ENCODE data around the gene TRIM44.
"Not testable (repeated sequence)": the region's sequence is repeated elsewhere in the genome, so short reads cannot be mapped to it uniquely, and the experiment has no call there.

The TRIM44 gene

GRCh38 chr11:35633827-35634423, 28.6 kb upstream of the TRIM44 start:
- DNase-seq, result no peak

GRCh38 chr11:35635933-35636332, 26.6 kb upstream of the TRIM44 start:
- no peak for DNase-seq

DNA sequence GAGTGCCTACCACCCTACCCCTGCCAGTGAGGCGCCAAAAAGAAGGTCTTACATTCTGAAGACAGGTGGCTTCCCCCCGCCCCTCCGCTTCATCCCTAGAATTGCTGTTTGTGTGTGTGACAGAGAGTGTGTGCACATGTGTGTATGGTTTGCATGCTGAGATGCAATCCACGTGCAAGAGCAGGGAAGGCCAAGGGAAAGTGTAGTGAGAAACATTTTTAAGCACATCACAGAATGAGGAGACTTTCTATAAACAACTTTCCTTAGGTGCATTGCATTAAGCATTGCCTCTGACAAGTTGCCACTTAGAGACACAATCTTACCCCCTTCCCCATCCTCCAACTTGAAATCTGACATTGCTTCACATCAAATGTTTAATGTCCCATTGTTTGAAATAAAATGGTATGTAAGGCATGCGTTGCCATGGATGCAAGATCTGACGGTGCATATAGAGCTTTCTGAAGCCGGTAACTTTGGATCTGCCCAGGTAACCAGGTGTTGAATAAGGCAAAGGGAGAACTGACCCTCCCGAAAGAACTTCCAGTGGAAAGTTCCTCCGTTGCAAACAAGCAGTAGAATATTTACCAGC, 22.9 kb upstream of the TRIM44 start:
- no peak for DNase-seq

DNA sequence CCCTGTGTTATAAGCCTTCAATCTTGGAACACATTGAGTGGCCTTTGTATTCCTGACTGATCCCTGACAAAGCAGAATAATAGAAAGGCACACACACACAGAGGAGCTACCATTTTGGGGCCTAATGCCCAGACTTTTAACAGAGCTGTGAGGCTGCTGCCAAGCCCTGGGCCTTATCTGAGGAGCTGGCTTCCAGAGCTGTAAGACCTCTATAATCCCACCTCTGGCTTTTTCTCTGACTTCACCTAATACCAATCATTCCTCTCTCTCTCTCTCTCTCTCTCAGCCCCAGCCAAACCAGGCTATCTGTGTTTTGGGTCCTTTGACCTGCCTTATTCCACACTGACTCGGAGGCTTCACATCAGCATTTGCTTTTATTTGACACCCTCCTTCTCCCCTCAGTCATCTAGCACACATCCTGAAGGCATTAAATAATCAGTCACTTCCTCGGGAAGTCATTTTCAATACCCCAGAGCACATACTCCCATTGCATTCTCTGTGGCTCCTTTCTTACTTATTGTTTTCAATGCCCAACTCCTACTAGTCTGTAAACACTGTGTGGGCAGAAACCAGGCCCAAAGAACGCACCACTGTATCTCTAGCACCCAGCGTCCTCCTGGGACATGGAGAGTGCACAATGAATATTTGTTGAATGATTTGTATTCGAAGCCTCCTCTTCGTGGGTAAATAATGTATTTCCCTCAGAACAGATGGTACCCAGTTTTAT, 21.2 kb upstream of the TRIM44 start:
- DNase-seq, result no peak

GRCh38 chr11:35641964-35642363, 20.6 kb upstream of the TRIM44 start:
- DNase-seq, result no peak

- no peak for DNase-seq
Observed at GRCh38 chr11:35647421-35648093, 15.0 kb upstream of the TRIM44 start.

- DNase-seq, result no peak
Observed at GRCh38 chr11:35650006-35650405, 12.6 kb upstream of the TRIM44 start.

DNA sequence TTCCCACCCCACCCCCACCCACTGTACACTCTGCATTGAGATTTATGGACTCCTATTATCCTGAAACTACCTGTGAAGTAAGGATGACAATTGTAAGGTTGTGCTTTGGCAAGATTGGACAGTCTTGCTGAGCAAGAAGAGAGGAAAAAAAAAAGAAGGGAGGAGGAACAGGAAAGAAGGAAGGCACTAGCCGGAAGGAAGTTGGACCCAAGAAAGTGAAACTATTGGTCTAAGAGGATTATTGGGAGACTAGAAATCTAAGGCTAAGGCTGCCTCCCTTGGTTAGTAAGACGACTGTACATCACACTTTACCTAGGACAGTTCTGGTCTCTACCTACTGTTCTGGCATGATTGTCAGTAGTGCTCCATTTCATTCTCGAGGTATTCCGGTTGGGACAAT, 12.1 kb upstream of the TRIM44 start:
- DNase-seq, result no peak

DNA sequence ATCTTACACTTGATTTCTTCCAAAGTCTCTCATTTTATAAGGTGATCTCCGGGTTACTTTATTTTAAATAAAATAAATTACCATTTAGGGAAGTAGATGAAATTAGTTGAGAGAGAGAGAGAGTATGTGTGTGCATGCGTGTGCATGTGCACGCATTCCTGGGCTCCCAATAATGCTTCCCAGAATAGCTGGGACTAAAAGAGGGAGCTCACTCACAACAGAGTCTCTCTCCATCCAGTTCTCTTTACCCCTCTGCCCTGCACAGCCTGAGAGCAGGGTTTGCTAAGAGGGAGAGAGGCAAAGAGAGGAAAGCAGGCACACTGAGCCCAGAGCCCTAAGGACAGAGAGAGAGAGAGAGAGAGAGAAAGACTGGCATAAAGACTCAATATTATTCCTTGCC, 11.3 kb upstream of the TRIM44 start:
- DNase-seq, result no peak

DNA sequence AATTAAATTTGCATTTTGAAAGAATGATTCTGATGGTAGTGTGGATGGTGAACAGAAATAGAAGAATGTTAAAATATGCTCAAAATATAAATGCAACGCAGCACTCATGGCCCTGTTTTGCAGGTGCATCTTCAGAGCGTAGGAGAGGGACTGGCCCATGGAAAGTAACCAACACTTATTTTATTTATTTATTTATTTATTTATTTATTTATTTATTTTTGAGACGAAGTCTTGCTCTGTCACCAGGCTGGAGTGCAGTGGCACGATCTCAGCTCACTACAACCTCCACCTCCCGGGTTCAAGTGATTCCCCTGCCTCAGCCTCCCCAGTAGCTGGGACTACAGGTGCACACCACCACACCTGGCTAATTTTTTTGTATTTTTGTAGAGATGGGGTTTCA, 9.8 kb upstream of the TRIM44 start:
- not testable (repeated sequence) for DNase-seq

GRCh38 chr11:35654711-35655110, 7.9 kb upstream of the TRIM44 start:
- DNase-seq, result no peak

- DNase-seq, result no peak
Observed at GRCh38 chr11:35655254-35655653, 7.3 kb upstream of the TRIM44 start.

DNA sequence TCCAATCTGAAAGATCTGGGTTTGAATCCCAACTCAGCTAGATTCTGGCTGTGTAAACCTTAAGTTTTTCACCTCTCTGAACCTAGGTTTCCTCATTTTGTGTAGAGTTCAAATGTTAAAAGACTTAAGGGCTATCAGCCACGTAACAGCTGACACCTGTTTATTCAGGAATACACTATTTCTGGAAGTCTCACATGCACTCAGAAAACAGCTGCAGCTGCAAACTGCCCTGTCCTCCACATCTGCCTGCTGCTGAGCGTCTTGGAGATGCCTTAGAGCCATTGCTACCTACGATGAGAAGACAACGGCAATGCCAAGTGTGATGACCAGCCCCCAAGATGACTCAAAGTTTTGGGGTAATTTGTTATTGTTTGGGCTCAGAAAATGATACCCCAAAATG, 6.7 kb upstream of the TRIM44 start:
- DNase-seq, result no peak

DNA sequence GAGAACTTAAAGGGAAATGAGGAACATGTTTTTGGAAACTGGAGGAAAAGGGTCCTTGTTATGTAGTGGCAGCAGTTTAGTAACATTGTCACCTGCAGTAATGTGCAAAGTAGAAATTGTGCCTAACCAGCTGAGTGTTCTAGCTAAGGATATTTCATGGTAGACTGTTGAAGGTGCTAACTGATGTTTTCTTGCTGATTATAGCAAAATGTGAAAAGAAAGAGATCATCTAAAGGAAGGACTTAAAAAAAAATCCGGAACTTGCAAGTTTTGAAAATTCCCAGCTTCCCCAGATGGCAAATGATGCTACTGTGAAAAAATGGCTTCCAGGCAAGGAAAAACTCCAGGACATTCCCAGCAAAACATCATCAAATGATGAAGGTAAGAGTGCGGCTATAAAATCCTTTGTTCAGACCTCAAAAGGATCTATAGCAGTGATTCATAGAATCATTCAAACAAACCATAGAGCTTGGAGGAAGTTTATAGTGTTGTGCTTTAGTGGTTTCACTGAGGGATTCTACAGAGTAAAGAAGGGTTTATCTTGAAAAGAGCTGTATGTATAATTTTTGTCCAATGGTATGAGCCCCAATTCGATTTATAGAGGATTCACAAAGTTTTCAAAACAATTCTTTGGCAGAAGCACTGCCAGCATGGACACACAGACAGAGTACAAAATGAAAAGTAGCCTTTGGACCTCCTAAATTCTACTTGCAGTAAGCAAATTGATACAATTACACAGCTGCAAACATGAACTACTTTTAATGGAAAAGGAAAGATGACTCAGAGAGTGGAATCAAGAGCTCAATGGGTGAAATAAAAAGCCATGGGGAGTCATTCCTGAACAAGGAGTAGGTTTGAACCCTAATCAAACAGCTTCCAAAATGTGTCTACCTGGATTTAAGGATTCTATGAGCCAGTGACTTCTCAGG, 4.3 kb upstream of the TRIM44 start:
- no peak for DNase-seq

GRCh38 chr11:35661534-35661933, 1.0 kb upstream of the TRIM44 start:
- no peak for DNase-seq

- no peak for DNase-seq
Observed at GRCh38 chr11:35662061-35662648, 420 bp upstream of the TRIM44 start.

DNA sequence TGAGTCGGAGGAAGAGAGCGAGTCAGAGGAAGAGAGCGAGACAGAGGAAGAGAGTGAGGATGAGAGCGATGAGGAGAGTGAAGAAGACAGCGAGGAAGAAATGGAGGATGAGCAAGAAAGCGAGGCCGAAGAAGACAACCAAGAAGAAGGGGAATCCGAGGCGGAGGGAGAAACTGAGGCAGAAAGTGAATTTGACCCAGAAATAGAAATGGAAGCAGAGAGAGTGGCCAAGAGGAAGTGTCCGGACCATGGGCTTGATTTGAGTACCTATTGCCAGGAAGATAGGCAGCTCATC, 780 bp downstream of the TRIM44 start:
- DNase-seq, result no peak

DNA sequence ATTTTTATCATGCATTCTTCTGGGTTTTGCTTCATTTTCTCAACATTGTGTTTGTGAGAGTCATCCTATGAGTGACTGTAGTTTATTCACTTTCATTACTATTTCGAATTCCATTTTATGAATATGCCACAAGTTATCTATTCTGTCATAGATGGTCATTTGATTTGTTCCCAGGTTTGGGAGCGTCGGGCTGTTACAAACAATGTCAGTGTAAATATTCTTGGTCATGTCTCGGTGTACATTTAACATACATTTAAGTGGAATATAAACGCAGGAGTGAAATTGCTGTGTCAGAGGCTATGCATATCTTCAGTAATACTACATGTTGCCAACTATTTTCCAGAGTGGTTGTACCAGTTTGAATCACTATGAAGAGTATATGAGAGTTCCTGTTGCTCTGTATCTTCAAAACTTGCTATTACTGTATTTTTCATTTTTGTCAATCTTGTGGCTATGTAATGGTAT, 2.4 kb downstream of the TRIM44 start:
- no peak for DNase-seq

DNA sequence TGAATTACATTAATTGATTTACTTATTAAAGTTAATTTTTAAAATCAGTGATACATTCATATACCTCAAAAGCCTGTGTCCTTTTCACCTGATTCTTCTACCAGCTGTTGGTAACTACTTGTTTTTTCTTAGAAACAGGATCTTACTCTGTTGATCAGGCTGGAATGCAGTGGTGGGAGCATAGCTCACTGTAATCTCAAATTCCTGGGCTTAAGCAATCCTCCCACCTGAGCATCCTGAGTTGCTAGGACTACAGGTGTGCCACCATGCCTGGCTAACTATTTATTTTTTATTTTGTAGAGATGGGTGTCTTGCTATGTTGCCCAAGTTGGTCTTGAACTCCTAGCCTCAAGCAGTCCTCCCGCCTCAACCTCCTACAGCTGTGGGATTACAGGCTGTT, 4.7 kb downstream of the TRIM44 start:
- DNase-seq, result no peak

DNA sequence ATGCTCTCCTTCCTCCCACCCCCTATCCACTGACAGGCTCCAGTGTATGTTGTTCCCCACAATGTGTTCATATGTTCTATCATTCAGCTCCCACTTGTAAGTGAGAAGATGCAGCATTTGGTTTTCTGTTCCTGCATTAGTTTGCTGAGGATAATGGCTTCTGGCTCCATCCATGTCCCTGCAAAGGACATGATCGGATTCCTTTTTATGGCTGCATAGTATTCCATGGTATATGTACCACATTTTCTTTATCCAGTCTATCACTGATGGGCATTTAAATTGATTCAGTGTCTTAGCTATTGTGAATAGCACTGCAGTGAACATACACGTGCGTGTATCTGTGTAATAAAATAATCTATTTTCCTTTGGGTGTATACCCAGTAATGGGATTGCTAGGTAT, 5.8 kb downstream of the TRIM44 start:
- DNase-seq, result not testable (repeated sequence)

- DNase-seq, result no peak
Observed at GRCh38 chr11:35671396-35672127, 9.0 kb downstream of the TRIM44 start.

DNA sequence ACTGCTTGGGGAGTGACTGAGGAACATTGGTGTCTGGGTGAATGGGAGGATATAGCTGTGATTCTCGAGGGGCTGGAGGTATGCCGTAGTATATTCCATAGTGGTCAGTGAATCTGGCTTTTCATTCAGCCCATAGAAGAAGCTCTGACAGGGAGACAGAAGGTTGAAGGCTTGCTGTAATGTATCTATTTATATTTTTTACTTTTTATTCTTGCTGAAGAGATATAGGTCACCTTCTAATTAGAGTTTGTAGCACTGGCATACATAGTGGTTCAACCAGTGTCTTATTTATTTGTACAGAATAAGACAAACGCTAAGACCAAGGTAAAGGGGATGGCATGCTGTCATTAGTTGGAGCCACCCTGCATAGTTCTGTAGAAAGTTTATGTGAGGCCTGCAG, 10.0 kb downstream of the TRIM44 start:
- DNase-seq, result no peak

Data from Kasumi-1 (cell line).